K562 (cell line): ENCODE measurements around the gene INKA2. TPM values are rescaled to one million over a fixed set of nuclear protein-coding genes. Genes with fewer than 3 reads are reported as not detected.
A peak's percentile ranks its signal among the peaks of the same experiment; 100 is the strongest.

ENCODE experiments used
- ARHGAP35 ChIP-seq: fragments of 450-650 bp; IDR thresholded peaks from 2 replicates; pipeline ENCODE4 v1.6.1; 2018; ENCODE audit not compliant: partially characterized antibody
- ARID2 ChIP-seq: fragments of 450-650 bp; IDR thresholded peaks from 2 replicates; pipeline ENCODE4 v1.6.1; 2017; ENCODE audit warnings: antibody characterized with exemption, mild to moderate bottlenecking
- DLX4 ChIP-seq: fragments of 250-450 bp; sonication (Bioruptor Pico); IDR thresholded peaks from 2 replicates; pipeline ENCODE4 v1.6.1; 2021; ENCODE audit warnings: mild to moderate bottlenecking
- ESRRA ChIP-seq: fragments of 450-650 bp; IDR thresholded peaks from 2 replicates; pipeline ENCODE4 v1.6.1; 2014; ENCODE audit warnings: low read depth, mild to moderate bottlenecking, moderate library complexity, borderline replicate concordance
- ETV6 ChIP-seq, 3 experiments: fragments of 150-350 bp in 1 of 3; sonication (generic) in 1 of 3; formaldehyde crosslinking in 1 of 3; IDR thresholded peaks; 2 replicates each; pipeline versions ENCODE4 v1.6.1 to v1.8.0; 2014 to 2022; ENCODE audit warnings: borderline replicate concordance in 2 of 3, low read depth in 2 of 3, antibody characterized with exemption in 1 of 3, low read length in 1 of 3, mild to moderate bottlenecking in 1 of 3, missing genetic modification reagents in 1 of 3
- FOS ChIP-seq: IDR thresholded peaks from 3 replicates; pipeline ENCODE4 v1.6.1; 2011; ENCODE audit not compliant: insufficient read length; ENCODE audit errors: extremely low read depth
- FOXP1 ChIP-seq: sonication (generic); formaldehyde crosslinking; IDR thresholded peaks from 2 replicates; pipeline ENCODE4 v1.8.0; 2022; ENCODE audit warnings: mild to moderate bottlenecking, missing genetic modification reagents
- HDGF ChIP-seq: fragments of 450-650 bp; IDR thresholded peaks from 2 replicates; pipeline ENCODE4 v1.6.1; 2016
- KDM2B ChIP-seq: fragments of 250-450 bp; sonication (Bioruptor Pico); IDR thresholded peaks from 2 replicates; pipeline ENCODE4 v1.8.0; 2021; ENCODE audit warnings: mild to moderate bottlenecking, moderate library complexity
- NRF1 ChIP-seq, 2 experiments: fragments of 450-650 bp; IDR thresholded peaks in 1 of 2; conservative IDR thresholded peaks in 1 of 2; 2 replicates each; pipeline ENCODE4 v1.6.1; 2014; ENCODE audit warnings: mild to moderate bottlenecking in 2 of 2
- PHB2 ChIP-seq: fragments of 450-650 bp; IDR thresholded peaks from 2 replicates; pipeline ENCODE4 v1.6.1; 2017; ENCODE audit warnings: low read depth
- PKNOX1 ChIP-seq: fragments of 450-650 bp; IDR thresholded peaks from 2 replicates; pipeline ENCODE4 v1.6.1; 2016
- PRDM10 ChIP-seq: fragments of 450-650 bp; IDR thresholded peaks from 2 replicates; pipeline ENCODE4 v1.6.1; 2018; ENCODE audit not compliant: partially characterized antibody
- RAD51 ChIP-seq: fragments of 450-650 bp; IDR thresholded peaks from 2 replicates; pipeline ENCODE4 v1.7.1; 2016; ENCODE audit warnings: low read depth, mild to moderate bottlenecking, borderline replicate concordance
- TAF7 ChIP-seq: fragments of 450-650 bp; IDR thresholded peaks from 2 replicates; pipeline ENCODE4 v1.6.1; 2016; ENCODE audit warnings: missing genetic modification characterization, missing compliant biosample characterization
- ZBTB33 ChIP-seq: sonication (generic); formaldehyde crosslinking; IDR thresholded peaks from 2 replicates; pipeline ENCODE4 v1.8.1; 2023; ENCODE audit warnings: mild to moderate bottlenecking, missing genetic modification reagents
- ZBTB43 ChIP-seq: sonication (generic); formaldehyde crosslinking; IDR thresholded peaks from 2 replicates; pipeline ENCODE4 v1.8.0; 2023; ENCODE audit warnings: mild to moderate bottlenecking, missing genetic modification reagents
- ZNF121 ChIP-seq: sonication (generic); formaldehyde crosslinking; conservative IDR thresholded peaks from 2 replicates; pipeline ENCODE4 v1.8.0; 2022; ENCODE audit warnings: missing genetic modification reagents
- ZNF764 ChIP-seq: fragments of 250-450 bp; sonication (Bioruptor Pico); IDR thresholded peaks from 2 replicates; pipeline ENCODE4 v1.4.0; 2020; ENCODE audit warnings: low read depth, mild to moderate bottlenecking, moderate library complexity
- polyA plus RNA-seq, 8 experiments: library from polyadenylated mRNA; depleted of rRNA in 4 of 8; stranded (reverse) in 5 of 8; unstranded in 3 of 8; fragments of >200 nt; fragmentation: Nextera tagmentation in 2 of 8; fragmentation: Illumina TruSeq in 1 of 8; extraction: Ambion mirVana in 2 of 8; extraction: Trizol in 1 of 8; gene quantifications; 2 replicates each; pipeline versions ENCODE4 v1.2.1 to v1.2.3, GENCODE V29; 2011 to 2014; ENCODE audit warnings: inconsistent platforms in 1 of 8, missing spikeins in 1 of 8
- total RNA-seq, 7 experiments: library from RNA; depleted of rRNA in 6 of 7; stranded (reverse); fragments of >200 nt in 6 of 7; fragmentation: Illumina TruSeq in 2 of 7; extraction: Trizol in 2 of 7; gene quantifications; 2 replicates each; pipeline versions ENCODE4 v1.2.1 to v1.2.3, GENCODE V29; 2011 to 2021; ENCODE audit warnings: low replicate concordance in 1 of 7

INKA2 gene
- total and polyA plus RNA-seq, 9 of the 15 experiments (the other 6 are each of a cell fraction or from before 2014, with no cell fraction given), result 0.04 to 1.4 (median 0.26) TPM; not detected in 1

- TF ChIP-seq PKNOX1 (peak; percentile 47; the same call in 1 of the 2 replicates), NRF1 (conservative IDR thresholded peaks at IDR 0.05 in 1 of 2, IDR thresholded peaks at IDR 0.05 in 1 of 2) (peak; percentile 88 to 89), PHB2 (no peak), ARID2 (no peak), PRDM10 (peak; percentile 91), ZBTB43 (CRISPR knock-in tag) (peak; percentile 87; the same call in 1 of the 2 replicates), FOS (peak; percentile 80), ARHGAP35 (no peak), RAD51 (peak; percentile 91), ESRRA (0 out of 2 replicates have a peak, but pooled peaks have one; percentile 1), ZNF121 (CRISPR knock-in tag) (no peak), FOXP1 (peak; percentile 80; the same call in 1 of the 2 replicates), DLX4 (CRISPR knock-in tag) (no peak), ETV6 (IDR thresholded peaks at IDR 0.05; ENCODE audit: borderline replicate concordance in 1 of 2, low read depth in 2 of 2, low read length in 1 of 2) (no peak), ETV6 (CRISPR knock-in tag; IDR thresholded peaks at IDR 0.05; ENCODE audit: borderline replicate concordance) (peak; percentile 96; the same call in 1 of the 2 replicates), ZNF764 (CRISPR knock-in tag) (0 out of 2 replicates have a peak, but pooled peaks have one; percentile 26), TAF7 (tag) (no peak), HDGF (no peak), KDM2B (CRISPR knock-in tag) (peak; percentile 75; the same call in 1 of the 2 replicates), ZBTB33 (CRISPR knock-in tag) (peak; percentile 86)
Observed at GRCh38 chr1:111739194-111739924, at the start of gene INKA2 (continued).
